Smooth muscle cell (in vitro differentiated cells): ENCODE results near the gene SH2D1B. TPM values are rescaled to one million over a fixed set of nuclear protein-coding genes. Genes with fewer than 3 reads are reported as not detected.

Experiments
- DNase-seq: peaks from one replicate; lab custom pipeline; 2025; ENCODE audit not compliant: unreplicated experiment; lab: John Stamatoyannopoulos, UW
- H2AFZ ChIP-seq: fragments of 200-600 bp; sonication (generic); 2 replicates; pipeline ENCODE4 v1.6.0; 2016; ENCODE audit warnings: antibody characterized with exemption, low read depth, mild to moderate bottlenecking
- H3F3A ChIP-seq: fragments of 200-600 bp; sonication (generic); 2 replicates; pipeline ENCODE4 v1.6.0; 2017; ENCODE audit warnings: antibody characterized with exemption, low read depth
- H3K27ac ChIP-seq: fragments of 200-600 bp; sonication (generic); 2 replicates; pipeline ENCODE4 v1.5.1; 2016; ENCODE audit warnings: low read depth, mild to moderate bottlenecking
- H3K27me3 ChIP-seq: fragments of 200-600 bp; sonication (generic); 2 replicates; pipeline ENCODE4 v1.6.1; 2016; ENCODE audit warnings: low read depth, mild to moderate bottlenecking
- H3K36me3 ChIP-seq: fragments of 200-600 bp; sonication (generic); 2 replicates; pipeline ENCODE4 v1.5.1; 2016; ENCODE audit warnings: low read depth
- H3K4me1 ChIP-seq: fragments of 200-600 bp; sonication (generic); 2 replicates; pipeline ENCODE4 v1.5.1; 2016; ENCODE audit warnings: low read depth
- H3K4me2 ChIP-seq: fragments of 200-600 bp; sonication (generic); 2 replicates; pipeline ENCODE4 v1.6.0; 2016; ENCODE audit warnings: mild to moderate bottlenecking
- H3K4me3 ChIP-seq: fragments of 200-600 bp; sonication (generic); 2 replicates; pipeline ENCODE4 v1.5.1; 2016; ENCODE audit warnings: mild to moderate bottlenecking
- H3K79me2 ChIP-seq: fragments of 200-600 bp; sonication (generic); 2 replicates; pipeline ENCODE4 v1.6.0; 2016; ENCODE audit warnings: low read depth, mild to moderate bottlenecking
- H3K9ac ChIP-seq: fragments of 200-600 bp; sonication (generic); 2 replicates; pipeline ENCODE4 v1.6.0; 2016; ENCODE audit warnings: low read depth
- H3K9me3 ChIP-seq: fragments of 200-600 bp; sonication (generic); replicated peaks from 2 replicates; pipeline ENCODE4 v1.5.1; 2016; ENCODE audit warnings: low read depth
- H4K20me1 ChIP-seq: fragments of 200-600 bp; sonication (generic); 2 replicates; pipeline ENCODE4 v1.6.0; 2016; ENCODE audit warnings: low read depth
- CTCF ChIP-seq: fragments of 200-600 bp; sonication (generic); IDR thresholded peaks from 2 replicates; pipeline ENCODE4 v1.5.1; 2017; ENCODE audit warnings: borderline replicate concordance, mild to moderate bottlenecking, antibody characterized with exemption; ENCODE audit not compliant: insufficient read depth, poor library complexity, severe bottlenecking
- WGBS: methylation state at CpG from one replicate; pipeline ENCODE4 v1.1.7; 2016; ENCODE audit warnings: low lambda C conversion rate; 5-methylcytosine and 5-hydroxymethylcytosine counted together
- polyA plus RNA-seq: library from polyadenylated mRNA; unstranded; fragments of >200 nt; fragmentation: Nextera tagmentation; extraction: Ambion mirVana; gene quantifications from 2 replicates; pipeline ENCODE4 v1.2.1, GENCODE V29; 2016
- total RNA-seq: library from RNA; depleted of rRNA; stranded (reverse); fragments of >200 nt; gene quantifications from 2 replicates; pipeline ENCODE4 v1.2.3, GENCODE V29; 2014

The SH2D1B gene
- total and polyA plus RNA-seq, 2 experiments from 2014 or later, result not detected

- Histone ChIP-seq H3K4me3 (no peak overlapping the region), H3K27me3 (no peaks in the 10 kb centered on the region), H2AFZ (no peak overlapping the region), H3K9ac (no peak overlapping the region), H3K4me2 (no peak overlapping the region), H3K27ac (no peak overlapping the region), H3K9me3 (no peaks in the 10 kb centered on the region), H3F3A (no peaks in the 10 kb centered on the region), H4K20me1 (no peaks in the 10 kb centered on the region), H3K4me1 (peaks cover 10% of the 10 kb centered on the region), H3K36me3 (no peaks in the 10 kb centered on the region), H3K79me2 (no peaks in the 10 kb centered on the region)
- no peak for TF ChIP-seq CTCF
- DNase-seq, result no peak
- WGBS, result 100% methylated on average over 6 of the region's 6 CpGs
Observed at GRCh38 chr1:162383091-162383490, 28.8 kb downstream of the SH2D1B start.

- peaks cover under 1% of the 10 kb centered on the region for H3K4me1 ChIP-seq
- no peaks in the 10 kb centered on the region for H4K20me1 ChIP-seq
- no peaks in the 10 kb centered on the region for H3K36me3 ChIP-seq
- DNase-seq, result no peak
- H3K4me2 ChIP-seq, result no peak overlapping the region
- no peaks in the 10 kb centered on the region for H3K79me2 ChIP-seq
- H3K27me3 ChIP-seq, result no peaks in the 10 kb centered on the region
- no peak overlapping the region for H3K4me3 ChIP-seq
- peak overlapping the region; percentile 35 for H3K27ac ChIP-seq
- no peak overlapping the region for H3K9ac ChIP-seq
- H2AFZ ChIP-seq, result no peak overlapping the region
- no peaks in the 10 kb centered on the region for H3F3A ChIP-seq
- H3K9me3 ChIP-seq, result no peaks in the 10 kb centered on the region
- TF ChIP-seq CTCF, result no peak
- WGBS, result 86% methylated on average over 13 of the region's 13 CpGs
Observed at GRCh38 chr1:162381941-162382750, 29.8 kb downstream of the SH2D1B start.

- DNase-seq, result no peak
- Histone ChIP-seq H3K27me3 (no peaks in the 10 kb centered on the region), H3K36me3 (no peaks in the 10 kb centered on the region), H3K27ac (peak within 1 kb of the TSS; percentile 35), H3K4me1 (no peaks in the 10 kb centered on the region), H3K9me3 (no peaks in the 10 kb centered on the region), H3K4me3 (no peak within 1 kb of the TSS), H3K4me2 (no peak within 1 kb of the TSS), H4K20me1 (no peaks in the 10 kb centered on the region), H3K79me2 (no peaks in the 10 kb centered on the region), H2AFZ (no peak within 1 kb of the TSS), H3F3A (no peaks in the 10 kb centered on the region), H3K9ac (no peak within 1 kb of the TSS)
- WGBS, result 89% methylated on average over 3 of the region's 3 CpGs
- TF ChIP-seq CTCF, result no peak
Observed at GRCh38 chr1:162381383-162381782, 30.6 kb downstream of the SH2D1B start, which contains the start of gene C1orf226. TSS of gene C1orf226 (plus strand) at chr1:162381728. CDS start at chr1:162381902, 174 bp downstream.
